T-helper 17 cell (primary cell): ENCODE data around the gene EVPL. TPM values are rescaled to one million over a fixed set of nuclear protein-coding genes. Genes with fewer than 3 reads are reported as not detected.

Experiments
- ATAC-seq: fragments of 150-1000 bp; cut with Tn5 transposase; 2 replicates; pipeline ENCODE4 v1.10.0; 2021; ENCODE audit warnings: mild to moderate bottlenecking, moderate library complexity
- DNase-seq, 3 donors: peaks; one replicate each; pipeline versions ENCODE4 v3.0.0 to v3.0.0-alpha.2; 2020 to 2021
- H3K9me3 ChIP-seq: one replicate; pipeline ENCODE4 v1.7.0; 2013; ENCODE audit warnings: low read length, mild to moderate bottlenecking; ENCODE audit not compliant: control insufficient read depth, poor library complexity, severe bottlenecking
- H3K27ac Mint-ChIP-seq: one replicate; pipeline ENCODE4 v1.8.0; 2022; ENCODE audit warnings: mild to moderate bottlenecking, moderate library complexity, mixed read lengths
- H3K27me3 Mint-ChIP-seq: one replicate; pipeline ENCODE4 v1.8.0; 2022; ENCODE audit warnings: mixed read lengths
- H3K36me3 Mint-ChIP-seq: one replicate; pipeline ENCODE4 v1.8.0; 2022; ENCODE audit warnings: low read depth, mixed read lengths
- H3K4me1 Mint-ChIP-seq: one replicate; pipeline ENCODE4 v1.8.0; 2022; ENCODE audit warnings: mild to moderate bottlenecking, mixed read lengths
- H3K4me3 Mint-ChIP-seq: one replicate; pipeline ENCODE4 v1.8.0; 2022; ENCODE audit warnings: mild to moderate bottlenecking, moderate library complexity, mixed read lengths
- total RNA-seq, 4 donors: library from RNA in 2 of 4; stranded (reverse) in 2 of 4; gene quantifications; one replicate each; pipeline ENCODE4 v1.2.3 and lab custom pipeline; 2022 to 2026

EVPL gene
- total RNA-seq, 2 donors from 2014 or later = 0.05 to 0.68 TPM

DNA sequence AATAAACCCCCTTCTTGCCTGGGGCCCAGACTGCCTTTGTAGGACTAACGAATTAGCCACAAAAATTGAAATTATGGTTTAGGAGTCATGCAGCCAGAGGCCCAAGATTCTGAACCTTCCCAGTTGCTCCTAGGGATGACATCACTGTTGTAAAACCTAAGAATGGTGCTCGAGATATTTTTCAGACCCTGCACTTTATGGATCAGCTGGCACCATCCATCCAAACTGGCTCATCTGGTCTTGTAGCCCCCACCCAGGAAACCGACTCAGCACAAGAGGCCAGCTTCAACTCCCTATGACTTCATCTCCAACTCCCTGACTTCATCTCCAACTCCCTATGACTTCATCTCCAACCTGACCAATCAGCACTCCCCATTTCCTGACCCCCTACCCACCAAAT lies 10.9 kb upstream of the EVPL start:
- Mint-ChIP-seq H3K4me1 (peaks cover 5% of the 10 kb centered on the region), H3K4me3 (no peak overlapping the region), H3K36me3 (peaks cover 7% of the 10 kb centered on the region), H3K27me3 (no peaks in the 10 kb centered on the region), H3K27ac (no peak overlapping the region)
- H3K9me3 ChIP-seq = no peaks in the 10 kb centered on the region
- DNase-seq = no peak
- ATAC-seq = no peak

DNA sequence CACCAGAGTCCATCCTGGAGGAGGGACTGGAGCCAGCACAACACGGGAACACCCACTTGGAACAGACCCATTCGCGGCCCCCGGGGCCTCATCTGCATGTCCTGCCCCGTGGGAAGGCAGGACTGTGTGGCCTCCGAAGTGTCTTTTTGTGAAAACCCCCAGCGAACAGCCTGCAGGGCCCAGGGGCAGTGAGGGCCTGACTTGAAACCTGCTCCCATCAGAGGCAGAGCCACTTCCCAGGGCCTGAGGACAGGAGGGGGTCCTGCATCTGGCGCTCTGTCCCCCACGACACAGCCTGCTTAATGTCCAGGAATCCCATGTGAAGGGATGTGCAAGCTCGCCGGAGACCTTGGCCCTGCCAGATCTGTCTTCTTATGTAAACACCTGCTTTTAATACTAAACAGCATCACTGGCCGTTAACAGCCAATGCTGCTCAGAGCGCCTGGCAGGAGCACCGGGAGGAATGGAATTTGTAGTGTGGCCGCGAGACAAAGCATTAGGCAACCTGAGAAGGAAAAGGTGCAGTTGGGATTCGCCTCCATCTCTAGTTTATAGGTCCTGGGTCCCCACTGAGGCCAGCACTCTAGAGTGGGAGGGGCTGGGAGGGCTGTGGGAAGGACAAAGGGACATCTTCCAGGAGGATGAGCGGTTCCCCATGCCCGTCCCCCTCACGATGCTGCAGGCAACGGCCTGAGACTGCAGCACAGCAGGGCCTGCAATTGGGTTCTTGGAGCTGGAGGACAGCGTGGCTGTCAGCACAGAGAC lies 9.6 kb upstream of the EVPL start:
- H3K36me3 Mint-ChIP-seq = peaks cover 7% of the 10 kb centered on the region
- H3K9me3 ChIP-seq = no peaks in the 10 kb centered on the region
- ATAC-seq (no peak), DNase-seq (no peak)
- H3K27me3 Mint-ChIP-seq = no peaks in the 10 kb centered on the region
- peaks cover 5% of the 10 kb centered on the region for H3K4me1 Mint-ChIP-seq
- H3K27ac Mint-ChIP-seq = no peak overlapping the region
- no peak overlapping the region for H3K4me3 Mint-ChIP-seq

DNA sequence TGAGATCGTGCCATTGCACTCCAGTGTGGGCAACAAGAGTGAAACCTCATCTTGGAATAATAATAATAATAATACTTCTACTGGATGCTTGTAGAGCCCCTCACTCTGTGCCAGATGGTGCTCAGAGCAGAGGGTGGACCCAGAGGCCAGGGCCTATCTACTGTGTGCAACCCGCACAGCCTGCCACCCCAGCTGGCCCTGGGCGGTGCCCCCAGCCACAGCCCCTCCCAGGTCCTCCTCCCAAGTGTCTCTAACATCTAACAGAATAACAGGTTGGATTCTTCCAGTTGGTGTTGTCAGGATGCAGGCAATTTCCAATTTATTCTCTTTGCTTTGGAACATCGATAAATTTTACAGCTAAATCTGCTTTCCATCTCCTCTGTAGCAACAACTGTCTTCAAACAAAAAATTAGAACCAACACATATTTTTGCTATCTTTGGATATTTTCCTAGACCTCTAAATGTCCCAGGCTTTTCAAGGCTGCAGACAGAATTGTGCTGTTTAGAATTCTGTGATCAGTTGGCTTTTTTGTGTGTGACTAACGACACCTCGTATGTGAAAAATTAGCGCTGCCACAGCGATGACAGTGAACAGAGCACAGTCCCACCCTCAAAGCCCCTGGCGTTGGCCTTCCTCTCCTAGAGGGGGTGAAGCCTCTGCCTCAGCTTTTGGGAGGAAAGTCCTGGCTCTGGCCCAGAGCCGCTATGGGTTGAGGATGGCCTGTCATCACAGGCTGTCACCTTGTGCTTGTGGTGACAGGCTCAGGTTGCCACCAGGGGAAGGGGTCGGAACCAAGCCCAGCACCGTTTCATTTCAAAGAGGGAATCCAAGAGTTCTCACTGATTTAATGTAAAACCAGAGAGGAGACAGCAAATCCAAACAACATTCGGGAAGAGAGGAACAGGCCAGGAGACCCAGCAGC lies 7.6 kb upstream of the EVPL start:
- no peak for DNase-seq
- no peaks in the 10 kb centered on the region for H3K9me3 ChIP-seq
- Mint-ChIP-seq H3K27me3 (no peaks in the 10 kb centered on the region), H3K4me1 (peaks cover 6% of the 10 kb centered on the region), H3K27ac (no peak overlapping the region), H3K4me3 (no peak overlapping the region), H3K36me3 (peaks cover 2% of the 10 kb centered on the region)
- no peak for ATAC-seq

DNA sequence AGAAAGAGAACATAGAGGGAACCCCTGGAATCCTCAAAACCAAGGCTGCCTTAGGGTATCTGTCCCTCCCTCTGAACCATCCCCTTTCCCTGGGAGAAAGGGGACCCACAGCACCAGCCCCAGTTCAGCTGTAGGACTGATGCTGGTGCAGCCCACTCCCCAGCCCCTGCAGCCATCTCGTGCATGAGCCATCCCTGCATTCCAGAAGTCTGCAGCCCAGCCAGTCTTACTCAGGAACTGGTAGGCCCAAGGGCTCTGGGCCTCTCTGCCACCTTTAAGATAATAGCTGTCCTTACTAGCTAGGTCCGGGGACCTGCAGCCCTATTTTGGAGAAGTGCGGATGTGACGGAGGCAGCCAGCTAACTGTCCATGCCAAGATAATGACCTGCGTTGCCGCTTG lies 6.0 kb upstream of the EVPL start:
- ATAC-seq (no peak), DNase-seq (no peak)
- Mint-ChIP-seq H3K4me1 (peaks cover 13% of the 10 kb centered on the region), H3K36me3 (no peaks in the 10 kb centered on the region), H3K27me3 (no peaks in the 10 kb centered on the region), H3K27ac (no peak overlapping the region), H3K4me3 (no peak overlapping the region)
- no peaks in the 10 kb centered on the region for H3K9me3 ChIP-seq

DNA sequence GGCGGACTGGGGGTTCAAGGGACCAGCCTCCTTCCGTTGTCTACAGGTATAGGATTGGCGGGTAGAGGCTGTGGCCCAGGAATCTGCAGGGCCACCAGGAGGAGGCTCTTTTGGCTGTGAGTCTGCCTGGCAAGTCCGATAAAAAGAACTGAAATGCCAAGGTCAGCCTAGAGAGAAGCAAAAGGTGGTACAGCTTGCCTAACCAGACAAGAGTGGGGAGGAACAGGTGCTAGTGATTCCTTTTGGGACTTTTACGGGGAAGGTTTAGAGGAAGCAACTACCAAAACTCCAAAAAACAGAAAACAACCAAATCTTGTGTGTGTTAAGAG lies 5.6 kb upstream of the EVPL start:
- H3K9me3 ChIP-seq = no peaks in the 10 kb centered on the region
- Mint-ChIP-seq H3K27ac (no peak overlapping the region), H3K27me3 (no peaks in the 10 kb centered on the region), H3K4me1 (peaks cover 13% of the 10 kb centered on the region), H3K36me3 (no peaks in the 10 kb centered on the region), H3K4me3 (no peak overlapping the region)
- DNase-seq = no peak
- no peak for ATAC-seq

DNA sequence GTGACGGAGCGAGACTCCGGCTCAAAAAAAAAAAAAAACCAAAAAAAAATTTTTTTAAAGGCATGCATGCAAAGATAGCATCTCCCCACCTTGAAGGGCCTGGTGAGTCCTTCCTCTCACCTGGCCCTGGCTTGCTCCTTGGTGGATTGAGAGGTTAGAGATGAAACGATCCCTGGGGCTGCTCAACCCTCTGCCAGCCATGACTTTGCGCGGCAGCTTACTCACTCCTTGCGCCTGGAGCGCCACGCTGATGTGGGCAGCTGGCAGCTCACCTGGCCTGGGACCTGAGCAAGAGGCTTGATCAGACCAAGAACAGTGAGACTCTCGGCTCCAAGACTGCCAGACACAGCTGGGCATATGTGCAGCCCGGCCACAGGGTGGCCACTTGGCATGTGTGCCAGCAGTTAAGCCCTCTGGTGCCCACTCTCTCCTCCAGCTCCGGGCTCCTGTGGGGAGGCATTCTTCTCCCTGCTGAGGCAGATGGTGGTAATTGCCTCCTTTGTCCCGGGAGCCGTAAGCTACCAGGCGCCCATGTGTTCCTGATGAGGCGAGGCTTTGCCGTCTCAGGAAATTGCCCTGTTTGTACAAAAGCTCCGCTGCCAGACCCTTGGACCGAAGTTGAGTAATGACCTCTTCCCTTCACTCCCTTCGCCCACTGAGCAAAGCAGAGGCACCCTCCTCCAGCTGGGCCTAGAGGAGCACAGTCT lies 5.1 kb upstream of the EVPL start:
- ATAC-seq (no peak), DNase-seq (no peak)
- H3K4me3 Mint-ChIP-seq = no peak overlapping the region
- no peaks in the 10 kb centered on the region for H3K9me3 ChIP-seq
- no peaks in the 10 kb centered on the region for H3K36me3 Mint-ChIP-seq
- H3K4me1 Mint-ChIP-seq = peaks cover 13% of the 10 kb centered on the region
- H3K27ac Mint-ChIP-seq = no peak overlapping the region
- no peaks in the 10 kb centered on the region for H3K27me3 Mint-ChIP-seq

DNA sequence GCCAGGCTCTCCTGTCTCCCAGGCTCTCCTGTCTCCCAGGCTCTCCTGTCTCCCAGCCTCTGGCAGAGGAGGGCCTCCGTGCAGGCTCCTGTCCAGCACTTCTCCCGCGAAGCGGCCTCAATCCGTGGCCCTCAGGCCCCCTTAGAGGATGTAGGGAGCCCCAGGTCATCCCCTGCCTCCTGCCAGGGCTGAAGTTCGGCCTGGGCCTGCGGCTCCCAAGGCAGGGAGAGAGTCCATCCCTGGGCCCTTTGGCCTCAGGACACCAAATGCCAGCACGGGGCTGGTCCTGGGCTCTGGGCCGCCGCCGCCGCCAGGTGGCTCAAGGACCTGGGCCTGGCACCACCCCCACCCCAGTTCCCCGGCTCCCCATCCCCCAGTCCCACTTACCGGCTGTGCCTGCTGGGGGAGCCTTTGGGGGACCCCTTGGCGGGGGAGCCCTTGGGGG lies 370 bp downstream of the EVPL start:
- no peak for ATAC-seq
- Mint-ChIP-seq H3K4me3 (no peak overlapping the region), H3K27ac (no peak overlapping the region), H3K36me3 (no peaks in the 10 kb centered on the region), H3K27me3 (no peaks in the 10 kb centered on the region), H3K4me1 (peaks cover 12% of the 10 kb centered on the region)
- DNase-seq = no peak
- H3K9me3 ChIP-seq = no peaks in the 10 kb centered on the region

DNA sequence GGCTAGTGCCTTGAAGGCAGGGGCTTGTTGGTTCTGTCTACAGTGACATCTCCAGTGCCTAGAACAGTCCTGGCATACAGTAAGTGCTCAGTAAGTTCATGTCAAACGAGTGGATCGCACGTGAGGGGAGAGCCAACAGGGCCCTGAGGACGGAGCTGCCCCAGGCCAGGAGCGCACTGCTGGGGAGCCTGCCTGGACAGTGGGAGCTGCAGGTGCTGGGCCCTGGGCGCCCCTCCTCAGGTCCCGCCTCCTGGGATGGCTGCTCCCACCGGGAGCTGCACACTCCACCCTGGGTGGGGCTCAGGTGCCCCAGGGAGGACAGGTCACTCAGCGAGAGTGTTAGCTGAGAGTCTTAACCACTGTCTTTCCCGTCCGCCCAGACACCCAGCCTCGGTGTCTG lies 1.8 kb downstream of the EVPL start:
- H3K27me3 Mint-ChIP-seq = no peaks in the 10 kb centered on the region

DNA sequence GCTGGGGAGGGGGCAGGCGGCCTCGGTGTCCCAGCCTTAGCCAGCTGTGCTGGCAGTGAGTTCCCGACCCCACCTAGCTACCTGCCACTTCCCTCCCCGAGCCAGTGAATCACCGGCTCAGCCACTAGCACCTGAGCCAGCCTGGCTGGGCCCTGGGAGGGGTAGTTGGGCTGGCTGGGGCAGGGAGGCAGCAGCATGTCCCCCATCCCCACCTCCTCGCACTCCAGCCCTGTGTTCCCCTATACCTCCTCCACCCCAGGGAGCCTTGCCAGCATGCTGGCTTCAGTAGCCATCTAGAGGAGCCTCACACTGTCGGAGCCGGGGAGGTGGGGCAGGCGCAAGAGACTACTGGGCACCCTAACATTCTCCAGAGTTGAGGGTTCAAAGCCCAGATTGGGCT lies 2.8 kb downstream of the EVPL start:
- no peaks in the 10 kb centered on the region for H3K9me3 ChIP-seq
- H3K4me3 Mint-ChIP-seq = no peak overlapping the region
- ATAC-seq (no peak), DNase-seq (no peak)
- H3K27me3 Mint-ChIP-seq = no peaks in the 10 kb centered on the region
- no peaks in the 10 kb centered on the region for H3K36me3 Mint-ChIP-seq
- peaks cover 7% of the 10 kb centered on the region for H3K4me1 Mint-ChIP-seq
- no peak overlapping the region for H3K27ac Mint-ChIP-seq

More for the DNA sequence above, 1.8 kb downstream of the EVPL start:
- no peak overlapping the region for H3K4me3 Mint-ChIP-seq
- no peaks in the 10 kb centered on the region for H3K36me3 Mint-ChIP-seq
- no peaks in the 10 kb centered on the region for H3K9me3 ChIP-seq
- peaks cover 12% of the 10 kb centered on the region for H3K4me1 Mint-ChIP-seq
- DNase-seq (no peak), ATAC-seq (no peak)
- H3K27ac Mint-ChIP-seq = no peak overlapping the region

DNA sequence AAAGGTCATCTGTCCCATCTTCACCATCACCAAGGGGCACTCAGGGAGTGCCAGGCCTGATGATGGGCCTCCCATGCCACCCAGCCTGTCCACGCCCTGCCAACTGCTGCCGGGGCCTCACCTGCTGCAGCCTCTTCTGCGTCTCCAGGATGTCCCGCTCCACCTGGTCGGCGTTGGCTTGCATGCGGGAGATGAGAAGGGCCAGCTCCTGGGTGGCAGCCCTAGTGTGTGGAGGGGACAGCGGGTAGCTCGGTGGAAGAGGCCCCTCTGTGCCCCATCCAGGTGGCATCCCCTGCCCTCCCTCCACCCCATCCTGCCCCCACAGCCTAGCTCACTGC lies 3.2 kb downstream of the EVPL start:
- Mint-ChIP-seq H3K27me3 (no peaks in the 10 kb centered on the region), H3K4me3 (no peak overlapping the region), H3K4me1 (peaks cover 2% of the 10 kb centered on the region), H3K27ac (no peak overlapping the region), H3K36me3 (no peaks in the 10 kb centered on the region)
- no peak for ATAC-seq
- H3K9me3 ChIP-seq = no peaks in the 10 kb centered on the region
- DNase-seq = no peak

DNA sequence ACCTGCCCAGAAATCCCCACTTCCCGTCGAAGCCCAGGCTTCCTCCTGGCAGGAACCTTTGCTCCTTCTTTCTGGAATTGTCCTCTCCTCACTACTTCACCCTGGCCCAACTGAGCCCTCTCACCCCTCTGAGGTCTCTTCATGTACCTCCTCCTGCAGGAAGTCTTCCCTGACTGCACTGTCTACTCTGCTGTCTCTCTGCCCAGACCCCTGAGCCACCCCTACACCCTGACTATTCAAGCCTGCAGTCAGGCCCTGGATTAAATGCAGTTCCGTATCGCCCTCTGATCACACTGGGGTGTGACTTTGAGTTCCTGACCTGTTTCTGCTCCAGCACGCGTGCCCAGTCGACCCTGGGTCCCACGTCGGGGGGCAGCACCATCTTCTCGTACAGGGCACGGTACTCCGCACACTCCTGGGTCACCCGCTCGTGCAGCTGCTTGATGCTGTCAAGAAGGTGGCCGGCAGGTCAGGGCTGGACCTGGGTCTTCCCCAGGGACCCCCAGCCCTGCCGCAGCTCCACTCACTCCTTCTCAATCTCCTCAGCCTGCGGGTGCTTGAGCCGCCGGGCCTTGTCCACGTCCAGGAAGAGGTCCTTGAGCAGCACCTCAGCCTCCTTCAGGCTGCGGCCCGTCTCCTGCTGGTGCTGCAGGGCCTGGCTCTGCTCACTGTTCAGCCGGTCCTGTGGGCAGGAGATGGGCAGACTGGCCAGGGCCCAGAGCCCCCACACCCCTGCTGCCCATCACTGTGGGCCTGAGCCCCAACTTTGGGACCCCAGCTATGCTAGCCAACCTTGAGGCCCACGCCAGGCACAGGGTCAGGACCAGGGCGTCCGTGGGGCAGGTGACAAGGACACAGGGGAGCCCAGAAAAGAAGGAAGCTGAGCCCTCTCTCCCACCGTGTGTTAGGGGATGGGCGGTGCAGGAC lies 3.9 kb downstream of the EVPL start:
- H3K27me3 Mint-ChIP-seq = no peaks in the 10 kb centered on the region
- H3K36me3 Mint-ChIP-seq = no peaks in the 10 kb centered on the region
- H3K9me3 ChIP-seq = no peaks in the 10 kb centered on the region
- no peak overlapping the region for H3K27ac Mint-ChIP-seq
- peaks cover 2% of the 10 kb centered on the region for H3K4me1 Mint-ChIP-seq
- H3K4me3 Mint-ChIP-seq = no peak overlapping the region
- no peak for ATAC-seq
- DNase-seq = no peak

DNA sequence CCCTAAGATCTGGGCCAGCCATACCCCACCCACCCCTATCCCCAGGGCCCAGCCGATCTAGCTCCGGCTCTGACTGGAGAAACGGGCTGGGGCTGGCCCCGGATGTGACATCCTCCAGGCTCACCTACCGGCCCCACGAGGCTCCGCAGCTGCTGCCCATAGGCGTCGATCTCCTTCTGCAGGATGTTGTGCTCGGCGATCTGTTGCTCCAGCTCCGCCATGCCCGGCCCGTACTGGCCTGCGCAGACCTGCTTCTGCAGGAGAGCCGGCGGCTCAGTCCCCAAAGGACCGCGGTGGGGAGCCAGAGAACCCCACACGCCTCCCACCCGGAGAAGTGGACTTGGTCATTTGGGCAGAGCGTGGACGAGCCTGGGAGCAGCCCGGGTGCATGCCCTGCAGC lies 4.8 kb downstream of the EVPL start:
- no peaks in the 10 kb centered on the region for H3K36me3 Mint-ChIP-seq
- ATAC-seq = no peak
- DNase-seq = no peak
- H3K9me3 ChIP-seq = no peaks in the 10 kb centered on the region
- H3K4me3 Mint-ChIP-seq = no peak overlapping the region
- H3K27me3 Mint-ChIP-seq = no peaks in the 10 kb centered on the region
- no peak overlapping the region for H3K27ac Mint-ChIP-seq
- peaks cover 2% of the 10 kb centered on the region for H3K4me1 Mint-ChIP-seq
